ENCODE results near the gene MORN1. TPM values are rescaled to one million over a fixed set of nuclear protein-coding genes. Genes with fewer than 3 reads are reported as not detected.

Gene MORN1
- total and polyA plus RNA-seq, 2 of the 4 experiments (the other 2 are of a cell fraction), result 3.0 to 4.2 TPM

DNA sequence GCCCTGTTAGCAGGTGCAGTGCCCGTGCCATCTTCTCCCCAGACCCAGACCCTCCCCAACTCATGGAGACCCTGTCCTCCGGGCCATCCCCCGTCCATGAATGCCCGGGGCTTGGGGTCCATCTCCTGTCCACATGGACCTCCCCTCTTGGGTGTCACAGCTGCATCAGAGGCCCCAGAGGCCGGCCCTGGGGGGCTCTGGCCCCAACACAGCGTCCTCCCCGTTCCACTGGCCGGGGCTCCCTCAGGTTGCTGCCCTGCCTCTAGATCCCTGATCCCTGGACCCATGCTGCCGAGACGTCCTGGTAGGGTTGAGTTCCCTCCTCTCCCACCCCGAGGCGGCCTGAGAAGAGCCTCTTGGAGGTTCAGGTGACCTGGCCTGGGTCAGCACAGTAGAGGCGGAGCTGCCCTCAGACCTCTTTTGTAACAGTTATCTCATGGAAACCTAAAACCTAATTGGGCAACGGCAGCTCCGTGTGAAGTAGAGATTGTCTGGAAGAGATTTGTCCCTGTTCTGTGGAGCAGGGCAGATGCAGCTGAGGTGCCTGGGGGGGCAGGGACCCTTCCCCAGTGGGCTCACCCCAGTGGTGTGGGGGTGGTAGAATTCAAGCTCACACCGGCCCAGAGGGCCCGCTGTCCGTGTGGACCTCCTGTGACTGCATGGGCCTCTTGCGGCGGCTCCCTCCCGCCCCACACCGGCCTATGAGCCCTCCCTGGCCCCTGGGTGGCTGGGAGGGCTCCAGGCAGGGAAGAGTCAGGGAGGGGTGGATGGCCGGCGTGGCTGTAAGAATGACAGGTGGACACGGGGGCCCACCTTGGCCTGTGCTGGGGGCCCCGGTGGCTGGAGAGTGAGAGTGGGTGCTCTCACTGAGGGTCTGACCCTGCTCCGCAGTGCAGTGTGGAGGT lies 107.1 kb downstream of the MORN1 start:
- Histone ChIP-seq H3K4me1 (ENCODE audit: control insufficient read depth, insufficient read depth, low read length) (peaks cover 17% of the 10 kb centered on the region), H3K27ac (ENCODE audit: insufficient read depth, low read length) (peak overlapping the region; percentile 37; the same call in 1 of the 2 replicates), H3K4me2 (ENCODE audit: low read depth, low read length) (no peak overlapping the region), H3K4ac (ENCODE audit: low read depth, low read length) (no peak overlapping the region; the same call in 1 of the 2 replicates), H4K8ac (ENCODE audit: low read depth in 2 of 2, low read length in 2 of 2) (no peak overlapping the region), H3K36me3 (ENCODE audit: control insufficient read depth, insufficient read depth, low read length) (no peaks in the 10 kb centered on the region; the same call in 1 of the 2 replicates), H4K5ac (ENCODE audit: low read depth, low read length) (no peak overlapping the region), H2BK15ac (ENCODE audit: low read depth, low read length) (no peak overlapping the region), H3K4me3 (ENCODE audit: insufficient read depth, low read depth, low read length) (no peak overlapping the region), H2BK5ac (ENCODE audit: low read depth, low read length, poor library complexity, severe bottlenecking) (no peak overlapping the region), H3K9me1 (ENCODE audit: insufficient read depth, low read length) (peaks cover 15% of the 10 kb centered on the region; the same call in 1 of the 2 replicates), H3K56ac (ENCODE audit: extremely low read depth, insufficient read depth, low read length) (no peak overlapping the region), H2BK120ac (ENCODE audit: low read depth, low read length) (no peak overlapping the region), H3K9me3 (ENCODE audit: control insufficient read depth, insufficient read depth, low read length) (no peaks in the 10 kb centered on the region), H2BK20ac (ENCODE audit: low read depth, low read length) (no peak overlapping the region), H3K18ac (ENCODE audit: low read depth, low read length) (no peak overlapping the region), H2AFZ (replicated peaks; ENCODE audit: low read length, poor library complexity) (no peak overlapping the region), H4K91ac (ENCODE audit: insufficient read depth, low read depth, low read length) (no peak overlapping the region), H3K9ac (ENCODE audit: low read depth, low read length) (no peak overlapping the region), H2AK5ac (ENCODE audit: low read depth, low read length) (no peak overlapping the region; the same call in 1 of the 2 replicates), H3K79me1 (ENCODE audit: low read depth in 1 of 2, low read length in 2 of 2) (peaks cover 3 to 59% of the 10 kb centered on the region in 2 experiments; a peak in 3 of 4 replicates), H4K20me1 (ENCODE audit: insufficient read depth, low read length) (peaks cover 45% of the 10 kb centered on the region), H3K14ac (replicated peaks; ENCODE audit: low read depth, low read length) (no peak overlapping the region; the same call in 1 of the 2 replicates), H3K23ac (ENCODE audit: low read depth, low read length) (no peak overlapping the region), H2AK9ac (replicated peaks; ENCODE audit: low read depth, low read length, poor library complexity) (no peak overlapping the region), H3K27me3 (ENCODE audit: control insufficient read depth, insufficient read depth, low read length) (no peaks in the 10 kb centered on the region)
- intact Hi-C loops (cut with micrococcal nuclease) (no loop called here), in situ Hi-C loops (cut with MboI; ENCODE audit: low sequenced_read_pairs) (no loop called here), dilution Hi-C loops (cut with HindIII; ENCODE audit: low sequenced_read_pairs, unreplicated experiment) (no loop called here)
- no peak for TF ChIP-seq MXI1 (IDR thresholded peaks at IDR 0.05; ENCODE audit: borderline replicate concordance, low read depth, low read length)
- TF ChIP-seq CEBPB (IDR thresholded peaks at IDR 0.05; ENCODE audit: low read depth, low read length), result no peak
- TF ChIP-seq, protein P1, sequence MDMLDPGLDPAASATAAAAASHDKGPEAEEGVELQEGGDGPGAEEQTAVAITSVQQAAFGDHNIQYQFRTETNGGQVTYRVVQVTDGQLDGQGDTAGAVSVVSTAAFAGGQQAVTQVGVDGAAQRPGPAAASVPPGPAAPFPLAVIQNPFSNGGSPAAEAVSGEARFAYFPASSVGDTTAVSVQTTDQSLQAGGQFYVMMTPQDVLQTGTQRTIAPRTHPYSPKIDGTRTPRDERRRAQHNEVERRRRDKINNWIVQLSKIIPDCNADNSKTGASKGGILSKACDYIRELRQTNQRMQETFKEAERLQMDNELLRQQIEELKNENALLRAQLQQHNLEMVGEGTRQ (IDR thresholded peaks at IDR 0.05; ENCODE audit: low read depth, low read length), result no peak
- TF ChIP-seq, protein P2, sequence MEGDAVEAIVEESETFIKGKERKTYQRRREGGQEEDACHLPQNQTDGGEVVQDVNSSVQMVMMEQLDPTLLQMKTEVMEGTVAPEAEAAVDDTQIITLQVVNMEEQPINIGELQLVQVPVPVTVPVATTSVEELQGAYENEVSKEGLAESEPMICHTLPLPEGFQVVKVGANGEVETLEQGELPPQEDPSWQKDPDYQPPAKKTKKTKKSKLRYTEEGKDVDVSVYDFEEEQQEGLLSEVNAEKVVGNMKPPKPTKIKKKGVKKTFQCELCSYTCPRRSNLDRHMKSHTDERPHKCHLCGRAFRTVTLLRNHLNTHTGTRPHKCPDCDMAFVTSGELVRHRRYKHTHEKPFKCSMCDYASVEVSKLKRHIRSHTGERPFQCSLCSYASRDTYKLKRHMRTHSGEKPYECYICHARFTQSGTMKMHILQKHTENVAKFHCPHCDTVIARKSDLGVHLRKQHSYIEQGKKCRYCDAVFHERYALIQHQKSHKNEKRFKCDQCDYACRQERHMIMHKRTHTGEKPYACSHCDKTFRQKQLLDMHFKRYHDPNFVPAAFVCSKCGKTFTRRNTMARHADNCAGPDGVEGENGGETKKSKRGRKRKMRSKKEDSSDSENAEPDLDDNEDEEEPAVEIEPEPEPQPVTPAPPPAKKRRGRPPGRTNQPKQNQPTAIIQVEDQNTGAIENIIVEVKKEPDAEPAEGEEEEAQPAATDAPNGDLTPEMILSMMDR (conservative IDR thresholded peaks at IDR 0.05; ENCODE audit: low read depth, low read length), result no peak
- TF ChIP-seq SMC3 (IDR thresholded peaks at IDR 0.05; ENCODE audit: low read depth, low read length), result no peak
- no peak for TF ChIP-seq CHD1 (IDR thresholded peaks at IDR 0.05; ENCODE audit: low read depth, low read length)
- TF ChIP-seq NFE2L2 (IDR thresholded peaks at IDR 0.05; ENCODE audit: low read depth, low read length), result no peak
- no peak for TF ChIP-seq MAZ (IDR thresholded peaks at IDR 0.05; ENCODE audit: borderline replicate concordance, low read depth, low read length)
- TF ChIP-seq RCOR1 (IDR thresholded peaks at IDR 0.05; ENCODE audit: insufficient replicate concordance, low read length), result no peak
- no peak for TF ChIP-seq POLR2A (IDR thresholded peaks at IDR 0.05; ENCODE audit: low read depth, low read length)
- TF ChIP-seq RFX5 (IDR thresholded peaks at IDR 0.05; ENCODE audit: low read depth, low read length), result no peak
- no peak for TF ChIP-seq RAD21 (IDR thresholded peaks at IDR 0.05; ENCODE audit: low read length)
- TF ChIP-seq, protein P3, sequence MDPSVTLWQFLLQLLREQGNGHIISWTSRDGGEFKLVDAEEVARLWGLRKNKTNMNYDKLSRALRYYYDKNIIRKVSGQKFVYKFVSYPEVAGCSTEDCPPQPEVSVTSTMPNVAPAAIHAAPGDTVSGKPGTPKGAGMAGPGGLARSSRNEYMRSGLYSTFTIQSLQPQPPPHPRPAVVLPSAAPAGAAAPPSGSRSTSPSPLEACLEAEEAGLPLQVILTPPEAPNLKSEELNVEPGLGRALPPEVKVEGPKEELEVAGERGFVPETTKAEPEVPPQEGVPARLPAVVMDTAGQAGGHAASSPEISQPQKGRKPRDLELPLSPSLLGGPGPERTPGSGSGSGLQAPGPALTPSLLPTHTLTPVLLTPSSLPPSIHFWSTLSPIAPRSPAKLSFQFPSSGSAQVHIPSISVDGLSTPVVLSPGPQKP (IDR thresholded peaks at IDR 0.05; ENCODE audit: borderline replicate concordance, low read depth, low read length), result no peak
- no peak for TF ChIP-seq FOS (IDR thresholded peaks at IDR 0.05; ENCODE audit: low read depth, low read length)
- CTCF ChIA-PET, result no interaction called here
- BruUV-seq (replicated peaks), result no TSS peak
- no peak; the same call in 1 of the 2 replicates for ATAC-seq (ENCODE audit: low read depth)
- POLR2A ChIA-PET (ENCODE audit: unreplicated experiment), result interaction anchor here (0.5 kb wide), 1 partner anchor 26 kb away, joined by 8 read pairs; no protein-coding TSS in a partner anchor
- 76% methylated on average over 5 of the region's 27 CpGs; no CpG with 5 or more reads in 1 of the 2 experiments for WGBS, 2 experiments (ENCODE audit: extremely low coverage in 2 of 2, insufficient read length in 1 of 2)
- DNase-seq, result no peak

Measured in IMR-90 (cell line).